ENCODE results near the gene ATP9B. TPM values are rescaled to one million over a fixed set of nuclear protein-coding genes. Genes with fewer than 3 reads are reported as not detected.

The ATP9B gene
- total RNA-seq, 1 donor from 2014 or later, result 52.0 TPM

DNA sequence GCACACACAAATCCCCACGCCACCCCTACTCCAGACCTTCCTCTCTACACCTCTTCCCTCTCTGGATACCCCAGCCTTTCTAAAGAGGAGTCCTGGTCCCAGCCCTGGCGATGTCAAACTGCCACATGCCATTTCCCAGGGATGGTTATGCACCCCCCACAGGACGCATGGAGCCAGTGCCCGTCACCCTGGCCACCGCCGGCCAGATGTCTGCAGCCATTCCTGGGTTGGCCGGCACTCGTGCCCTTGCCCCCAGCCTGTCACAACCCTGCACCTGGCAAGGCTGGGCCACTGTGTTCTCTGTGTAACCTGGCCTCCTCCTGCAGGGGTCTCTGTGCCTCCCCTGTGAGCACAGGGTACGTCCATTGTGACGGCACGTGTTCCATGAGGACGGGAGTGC is 268.4 kb downstream of the ATP9B start:
- TF ChIP-seq, protein P1, sequence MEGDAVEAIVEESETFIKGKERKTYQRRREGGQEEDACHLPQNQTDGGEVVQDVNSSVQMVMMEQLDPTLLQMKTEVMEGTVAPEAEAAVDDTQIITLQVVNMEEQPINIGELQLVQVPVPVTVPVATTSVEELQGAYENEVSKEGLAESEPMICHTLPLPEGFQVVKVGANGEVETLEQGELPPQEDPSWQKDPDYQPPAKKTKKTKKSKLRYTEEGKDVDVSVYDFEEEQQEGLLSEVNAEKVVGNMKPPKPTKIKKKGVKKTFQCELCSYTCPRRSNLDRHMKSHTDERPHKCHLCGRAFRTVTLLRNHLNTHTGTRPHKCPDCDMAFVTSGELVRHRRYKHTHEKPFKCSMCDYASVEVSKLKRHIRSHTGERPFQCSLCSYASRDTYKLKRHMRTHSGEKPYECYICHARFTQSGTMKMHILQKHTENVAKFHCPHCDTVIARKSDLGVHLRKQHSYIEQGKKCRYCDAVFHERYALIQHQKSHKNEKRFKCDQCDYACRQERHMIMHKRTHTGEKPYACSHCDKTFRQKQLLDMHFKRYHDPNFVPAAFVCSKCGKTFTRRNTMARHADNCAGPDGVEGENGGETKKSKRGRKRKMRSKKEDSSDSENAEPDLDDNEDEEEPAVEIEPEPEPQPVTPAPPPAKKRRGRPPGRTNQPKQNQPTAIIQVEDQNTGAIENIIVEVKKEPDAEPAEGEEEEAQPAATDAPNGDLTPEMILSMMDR (IDR thresholded peaks at IDR 0.05; ENCODE audit: unreplicated experiment), result no peak
- H3K27ac Mint-ChIP-seq, result no peak overlapping the region
- H3K9me3 Mint-ChIP-seq, result no peaks in the 10 kb centered on the region
- no peak overlapping the region for H3K4me3 Mint-ChIP-seq
- peaks cover 40% of the 10 kb centered on the region for H3K36me3 Mint-ChIP-seq
- no peaks in the 10 kb centered on the region for H3K27me3 Mint-ChIP-seq (ENCODE audit: low read depth)
- H3K4me1 Mint-ChIP-seq, result no peaks in the 10 kb centered on the region
- DNase-seq (ENCODE audit: low spot score in 2 of 2, unreplicated experiment in 2 of 2), result no peak

DNA sequence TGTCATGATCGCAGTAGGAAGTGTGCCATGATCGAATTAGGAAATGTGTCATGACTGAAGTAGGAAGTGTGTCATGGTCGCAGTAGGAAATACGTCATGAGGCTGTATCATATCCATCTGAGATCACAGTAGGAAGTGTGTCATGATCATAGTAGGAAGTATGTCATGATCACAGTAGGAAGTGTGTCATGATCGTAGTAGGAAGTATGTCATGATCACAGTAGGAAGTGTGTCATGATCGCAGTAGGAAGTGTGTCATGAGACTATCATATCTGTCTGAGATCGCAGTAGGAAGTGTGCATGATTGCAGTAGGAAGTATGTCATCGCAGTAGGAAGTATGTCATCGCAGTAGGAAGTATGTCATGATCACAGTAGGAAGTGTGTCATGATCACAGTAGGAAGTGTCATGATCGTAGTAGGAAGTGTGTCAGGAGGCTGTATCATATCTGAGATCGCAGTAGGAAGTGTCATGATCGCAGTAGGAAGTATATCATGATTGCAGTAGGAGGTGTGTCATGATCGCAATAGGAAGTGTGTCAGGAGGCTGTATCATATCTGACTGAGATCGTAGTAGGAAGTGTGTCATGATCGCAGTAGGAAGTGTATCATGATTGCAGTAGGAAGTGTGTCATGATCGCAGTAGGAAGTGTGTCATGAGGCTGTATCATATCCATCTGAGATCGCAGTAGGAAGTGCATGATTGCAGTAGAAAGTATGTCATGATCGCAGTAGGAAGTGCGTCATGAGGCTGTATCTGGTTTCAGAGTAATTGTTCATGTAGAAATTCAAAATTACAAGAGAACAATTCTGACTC is 270.1 kb downstream of the ATP9B start:
- no peak for DNase-seq (ENCODE audit: low spot score in 2 of 2, unreplicated experiment in 2 of 2)
- TF ChIP-seq, protein P1 (IDR thresholded peaks at IDR 0.05; ENCODE audit: unreplicated experiment), result no peak
- Mint-ChIP-seq H3K4me3 (no peak overlapping the region), H3K27me3 (ENCODE audit: low read depth) (no peaks in the 10 kb centered on the region), H3K36me3 (peaks cover 39% of the 10 kb centered on the region), H3K4me1 (no peaks in the 10 kb centered on the region), H3K27ac (no peak overlapping the region), H3K9me3 (no peaks in the 10 kb centered on the region)

DNA sequence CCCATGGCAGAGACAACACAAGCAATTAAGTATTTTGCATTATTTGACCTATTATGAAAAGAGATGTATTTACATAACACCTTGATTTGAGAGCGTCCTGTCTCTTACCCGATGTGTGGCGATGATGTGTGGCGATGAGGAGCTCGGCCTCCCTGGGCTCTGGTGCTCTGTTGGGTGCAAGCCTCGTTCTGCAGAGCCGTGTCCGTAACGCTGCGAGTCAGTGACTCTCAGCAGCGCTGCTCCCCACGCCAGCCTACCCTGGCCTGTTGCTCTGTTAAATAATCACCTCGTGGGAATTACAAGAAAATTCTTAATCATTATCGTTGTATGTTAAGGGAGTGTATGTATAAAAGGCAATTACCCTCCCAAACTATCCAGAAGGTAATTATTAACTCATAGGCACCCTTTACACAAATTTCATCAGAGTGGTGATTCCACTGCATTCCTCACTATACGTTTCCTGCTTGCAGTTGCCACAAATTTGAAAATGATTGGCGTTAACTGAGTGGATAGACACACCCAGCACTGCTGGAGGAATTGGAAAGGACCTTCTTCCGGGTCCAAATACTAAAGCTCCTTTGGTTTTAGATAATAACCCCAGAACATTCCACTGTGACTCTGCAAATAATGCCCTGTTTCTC is 274.5 kb downstream of the ATP9B start:
- Mint-ChIP-seq H3K27ac (no peak overlapping the region), H3K9me3 (no peaks in the 10 kb centered on the region)

DNA sequence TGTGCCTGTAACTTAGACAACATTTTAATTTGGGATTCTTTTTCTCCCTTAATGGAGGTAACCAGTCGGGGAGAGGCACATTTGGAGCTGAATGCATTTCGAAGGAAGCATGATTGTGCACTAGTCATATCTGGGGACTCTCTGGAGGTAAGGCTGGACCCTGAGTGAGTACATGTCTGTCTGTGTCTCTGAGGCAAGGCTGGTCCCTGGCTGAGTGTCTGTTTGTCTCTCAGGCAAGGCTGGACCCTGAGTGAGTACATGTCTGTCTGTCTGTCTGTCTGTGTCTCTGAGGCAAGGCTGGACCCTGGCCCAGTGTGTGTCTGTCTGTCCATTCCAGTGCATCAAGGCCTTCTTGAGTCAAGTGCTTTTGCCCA is 275.0 kb downstream of the ATP9B start:
- H3K27me3 Mint-ChIP-seq (ENCODE audit: low read depth), result no peaks in the 10 kb centered on the region
- no peak overlapping the region for H3K27ac Mint-ChIP-seq
- H3K4me1 Mint-ChIP-seq, result no peaks in the 10 kb centered on the region
- H3K9me3 Mint-ChIP-seq, result no peaks in the 10 kb centered on the region
- peaks cover 48% of the 10 kb centered on the region for H3K36me3 Mint-ChIP-seq
- DNase-seq (ENCODE audit: low spot score in 2 of 2, unreplicated experiment in 2 of 2), result no peak
- TF ChIP-seq, protein P1 (IDR thresholded peaks at IDR 0.05; ENCODE audit: unreplicated experiment), result no peak
- H3K4me3 Mint-ChIP-seq, result no peak overlapping the region

More for the DNA sequence above, 274.5 kb downstream of the ATP9B start:
- no peaks in the 10 kb centered on the region for H3K27me3 Mint-ChIP-seq (ENCODE audit: low read depth)
- no peak overlapping the region for H3K4me3 Mint-ChIP-seq
- TF ChIP-seq, protein P1 (IDR thresholded peaks at IDR 0.05; ENCODE audit: unreplicated experiment), result no peak
- H3K4me1 Mint-ChIP-seq, result no peaks in the 10 kb centered on the region
- peaks cover 50% of the 10 kb centered on the region for H3K36me3 Mint-ChIP-seq
- DNase-seq (ENCODE audit: low spot score in 2 of 2, unreplicated experiment in 2 of 2), result no peak

DNA sequence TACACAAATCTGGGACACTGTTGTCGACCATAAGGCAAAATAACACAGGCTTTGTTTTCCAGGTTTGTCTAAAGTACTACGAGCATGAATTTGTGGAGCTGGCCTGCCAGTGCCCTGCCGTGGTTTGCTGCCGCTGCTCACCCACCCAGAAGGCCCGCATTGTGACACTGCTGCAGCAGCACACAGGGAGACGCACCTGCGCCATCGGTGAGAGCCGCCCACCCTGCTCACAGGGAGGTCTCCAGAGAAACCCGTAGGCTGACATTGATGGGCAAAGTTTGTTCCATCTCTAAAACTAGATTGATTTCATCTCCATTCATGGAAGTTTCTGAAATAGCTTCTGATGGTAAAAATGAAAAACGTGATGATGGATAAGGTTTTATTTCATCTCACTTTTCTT is 276.2 kb downstream of the ATP9B start:
- DNase-seq (ENCODE audit: low spot score in 2 of 2, unreplicated experiment in 2 of 2), result no peak
- no peak overlapping the region for H3K4me3 Mint-ChIP-seq
- no peak overlapping the region for H3K27ac Mint-ChIP-seq
- peaks cover 39% of the 10 kb centered on the region for H3K36me3 Mint-ChIP-seq
- H3K9me3 Mint-ChIP-seq, result no peaks in the 10 kb centered on the region
- TF ChIP-seq, protein P1 (IDR thresholded peaks at IDR 0.05; ENCODE audit: unreplicated experiment), result no peak
- H3K4me1 Mint-ChIP-seq, result no peaks in the 10 kb centered on the region
- no peaks in the 10 kb centered on the region for H3K27me3 Mint-ChIP-seq (ENCODE audit: low read depth)
